GM21786 (cell line): ENCODE measurements around the gene UNC79.
A peak's percentile ranks its signal among the peaks of the same experiment; 100 is the strongest.
"Not testable (repeated sequence)": the region's sequence is repeated elsewhere in the genome, so short reads cannot be mapped to it uniquely, and the experiment has no call there.

Source experiments
- ATAC-seq: cut with Tn5 transposase; IDR thresholded peaks from one replicate; pipeline ENCODE4 v1.9.1; 2021; ENCODE audit not compliant: unreplicated experiment

Gene UNC79

DNA sequence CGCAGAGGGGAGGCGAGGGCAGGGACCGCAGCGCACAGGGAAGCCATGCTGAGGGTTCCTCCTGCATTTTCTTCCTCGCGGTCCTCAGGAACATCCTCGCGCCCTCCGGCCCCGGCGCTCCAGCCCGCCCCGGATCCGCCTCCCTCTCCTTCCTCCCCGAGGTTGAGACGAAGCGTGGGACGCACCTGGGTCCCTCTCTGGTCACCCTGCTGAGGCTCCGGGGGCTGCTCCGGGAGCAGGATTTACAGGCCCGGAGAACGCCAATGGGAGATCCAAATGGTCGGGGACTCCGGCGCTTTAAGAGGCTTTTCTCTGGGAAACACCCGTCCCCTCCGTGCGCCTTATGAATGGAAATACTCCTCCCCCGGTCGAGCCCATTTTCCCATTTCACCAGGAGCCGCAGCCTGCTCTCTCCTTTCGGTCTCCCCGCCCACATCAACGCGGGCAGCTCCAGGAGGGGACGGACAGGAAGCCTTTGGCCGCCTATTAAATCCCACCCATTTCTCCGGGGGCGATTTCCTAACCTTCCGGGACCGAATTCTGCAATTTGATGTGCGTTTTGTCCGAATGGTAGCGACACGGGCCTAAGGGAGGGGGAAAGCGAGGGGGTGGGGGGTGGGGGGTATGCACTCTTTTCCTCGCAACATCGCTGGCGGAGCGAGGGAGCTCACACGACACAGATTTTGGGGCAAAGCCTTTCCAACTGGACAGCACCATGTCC is at the start of gene UNC79:
Gene UNC79, plus strand, starts transcription at position 625 of the 721 bp plus-strand sequence. Its CDS starts 91 bp downstream, at position 716.
- no peak for ATAC-seq

DNA sequence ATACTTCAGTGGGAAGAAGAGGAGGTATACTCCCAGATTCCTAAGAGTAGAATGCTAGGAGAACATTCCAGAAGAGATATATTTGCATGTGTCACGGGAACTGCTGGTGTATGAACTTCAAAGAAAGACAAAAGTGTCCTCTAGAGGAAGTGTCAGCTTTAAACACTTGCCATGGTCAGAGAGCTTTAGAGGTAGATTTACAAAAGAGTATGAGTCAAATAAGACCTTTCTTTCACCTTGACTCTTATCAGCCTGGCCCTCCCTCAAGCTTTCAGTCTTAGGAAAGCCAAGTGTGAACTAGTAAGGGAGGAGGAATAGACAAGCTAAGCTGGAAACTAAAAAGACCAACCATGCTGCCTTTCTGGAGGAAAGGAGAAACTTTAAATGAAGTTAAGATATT is 49.1 kb upstream of the UNC79 start:
- ATAC-seq, result peak; percentile 80

DNA sequence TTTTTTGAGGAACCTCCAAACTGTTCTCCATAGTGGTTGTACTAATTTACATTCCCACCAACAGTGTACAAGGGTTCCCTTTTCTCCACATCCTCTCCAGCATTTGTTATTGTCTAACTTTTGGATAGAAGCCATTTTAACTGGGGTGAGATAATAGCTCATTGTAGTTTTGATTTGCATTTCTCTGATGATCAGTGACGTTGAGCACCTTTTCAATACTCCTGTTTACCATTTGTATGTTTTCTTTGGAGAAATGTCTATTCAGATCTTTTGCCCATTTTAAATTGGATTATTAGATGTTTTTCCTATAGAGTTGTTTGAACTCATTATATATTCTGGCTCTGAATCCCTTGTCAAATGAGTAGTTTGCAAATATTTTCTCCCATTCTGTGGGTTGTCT is 46.5 kb upstream of the UNC79 start:
- ATAC-seq, result not testable (repeated sequence)

DNA sequence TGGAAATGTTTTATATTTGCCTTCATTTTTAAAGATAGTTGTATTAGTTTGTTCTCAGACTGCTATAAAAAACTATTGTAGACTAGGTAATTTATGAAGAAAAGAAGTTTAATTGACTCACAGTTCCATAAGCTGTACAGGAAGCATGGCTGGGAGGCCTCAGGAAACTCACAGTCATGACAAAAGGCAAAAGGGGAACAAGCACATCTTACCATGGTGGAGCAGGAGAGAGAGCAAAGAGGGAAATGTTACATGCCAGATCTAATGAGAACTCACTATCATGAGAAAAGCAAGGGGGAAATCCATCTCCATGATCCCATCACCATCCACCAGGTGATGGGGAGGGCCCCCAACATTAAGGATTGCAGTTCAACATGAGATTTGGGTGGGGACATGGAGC is 35.5 kb upstream of the UNC79 start:
- ATAC-seq, result no peak

DNA sequence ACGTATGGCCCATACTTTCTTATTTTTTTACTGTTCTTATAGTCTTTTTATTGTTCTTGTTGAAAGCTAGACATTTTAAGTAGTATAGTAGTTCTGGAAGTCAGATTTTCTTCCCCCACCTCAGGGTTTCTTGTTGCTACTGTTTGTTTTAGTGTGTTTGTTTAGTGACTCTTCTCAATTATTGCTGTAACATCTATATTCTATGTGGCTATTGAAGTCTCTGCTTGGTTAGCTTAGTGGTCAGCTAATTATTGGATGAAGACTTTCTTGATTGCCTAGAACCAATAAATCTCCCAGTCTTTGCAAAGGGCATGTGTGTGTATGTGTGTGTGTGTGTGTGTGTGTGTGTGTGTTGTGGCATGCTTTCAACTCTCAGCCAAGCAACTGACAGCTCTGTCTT is 34.3 kb upstream of the UNC79 start:
- ATAC-seq, result no peak

DNA sequence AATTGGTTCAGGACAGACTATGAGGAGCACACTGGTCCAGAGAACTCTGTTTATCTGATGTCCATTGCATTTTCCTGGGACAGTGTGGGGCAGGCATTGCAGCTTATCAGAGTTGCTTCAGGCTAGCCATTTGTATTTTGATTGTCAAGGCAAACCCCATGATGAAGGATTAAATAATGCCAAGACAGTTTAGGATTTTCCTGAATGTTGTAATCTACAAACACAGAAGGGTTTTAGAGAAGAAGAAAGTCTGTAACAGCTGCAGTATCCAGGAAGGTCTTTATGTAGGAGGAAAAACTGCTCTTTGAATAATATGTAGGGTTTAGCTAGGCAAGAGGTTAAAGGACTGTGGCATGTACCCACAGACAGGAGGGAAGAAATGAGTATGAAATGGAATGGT is 32.2 kb upstream of the UNC79 start:
- no peak for ATAC-seq

DNA sequence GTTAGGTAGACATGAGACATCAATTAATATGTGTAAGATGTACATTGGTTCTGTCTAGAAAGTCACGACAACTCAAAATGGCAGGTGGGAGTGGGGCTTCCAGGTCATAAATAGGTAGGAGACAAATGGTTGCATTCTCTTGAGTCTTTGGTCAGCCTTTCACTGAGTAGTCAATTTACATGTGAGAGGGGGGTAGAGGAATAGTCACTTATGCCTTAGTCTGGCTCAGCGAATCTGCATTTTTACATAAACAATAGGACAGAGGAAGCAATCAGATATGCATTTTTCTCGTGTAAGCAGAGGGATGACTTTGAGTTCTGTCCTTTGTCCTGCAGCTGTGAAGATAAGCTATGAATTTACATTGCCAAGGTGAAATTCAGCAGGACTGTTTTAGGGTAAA is 27.8 kb upstream of the UNC79 start:
- no peak for ATAC-seq

DNA sequence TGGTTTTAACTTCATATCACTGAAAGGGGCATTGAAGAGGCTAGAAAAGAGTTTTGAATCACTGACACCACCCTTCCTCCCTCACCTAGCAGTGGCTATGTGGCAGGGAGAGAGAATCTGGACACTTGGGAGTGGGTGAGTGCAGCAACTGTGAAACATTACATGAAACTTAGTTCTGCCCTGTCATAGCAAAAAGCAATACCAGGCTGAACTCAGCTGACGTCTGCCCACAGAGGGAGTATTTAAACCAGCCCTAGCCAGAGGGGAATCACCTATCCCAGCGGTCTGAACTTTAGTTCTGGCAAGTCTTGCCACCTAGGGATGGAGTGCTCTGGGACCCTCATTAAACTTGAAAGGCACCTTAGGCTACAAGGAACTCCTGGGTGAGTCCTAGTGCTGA is 20.7 kb upstream of the UNC79 start:
- ATAC-seq, result peak; percentile 56

DNA sequence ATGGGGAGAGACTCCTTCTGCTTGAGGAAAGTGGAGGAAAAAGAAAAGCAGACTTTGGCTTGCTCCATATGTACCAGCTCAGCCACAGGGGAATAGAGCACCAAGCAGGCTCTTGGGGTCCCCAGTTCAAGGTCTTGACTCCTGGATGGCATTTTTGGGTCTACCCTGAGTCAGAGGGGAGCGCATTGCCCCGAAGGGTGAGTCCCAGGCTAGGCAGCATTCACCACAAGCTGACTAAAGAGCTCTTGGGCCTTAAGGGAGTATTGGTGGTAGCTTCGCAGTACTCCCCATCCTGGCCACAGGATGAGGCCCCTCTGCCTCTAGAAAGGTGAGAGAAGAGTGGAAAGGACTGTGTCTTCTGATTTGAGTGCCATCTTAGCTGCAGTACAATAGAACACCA is 19.8 kb upstream of the UNC79 start:
- no peak for ATAC-seq

DNA sequence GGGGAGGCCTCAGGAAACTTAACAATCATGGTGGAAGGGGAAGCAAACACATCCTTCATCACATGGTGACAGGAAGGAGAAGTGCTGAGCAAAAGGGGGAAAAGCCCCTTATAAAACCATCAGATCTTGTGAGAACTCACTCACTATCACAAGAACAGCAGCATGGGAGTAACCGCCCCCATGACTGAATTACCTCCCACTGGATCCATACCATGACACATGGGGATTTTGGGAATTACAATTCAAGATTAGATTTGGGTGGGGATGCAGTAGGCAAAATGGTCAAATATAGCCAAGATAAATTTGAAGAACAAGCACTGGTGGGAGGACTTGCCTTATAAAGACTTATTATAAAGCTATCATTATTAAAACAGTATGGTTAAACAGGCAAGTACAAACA is 5.6 kb upstream of the UNC79 start:
- ATAC-seq, result not testable (repeated sequence)

DNA sequence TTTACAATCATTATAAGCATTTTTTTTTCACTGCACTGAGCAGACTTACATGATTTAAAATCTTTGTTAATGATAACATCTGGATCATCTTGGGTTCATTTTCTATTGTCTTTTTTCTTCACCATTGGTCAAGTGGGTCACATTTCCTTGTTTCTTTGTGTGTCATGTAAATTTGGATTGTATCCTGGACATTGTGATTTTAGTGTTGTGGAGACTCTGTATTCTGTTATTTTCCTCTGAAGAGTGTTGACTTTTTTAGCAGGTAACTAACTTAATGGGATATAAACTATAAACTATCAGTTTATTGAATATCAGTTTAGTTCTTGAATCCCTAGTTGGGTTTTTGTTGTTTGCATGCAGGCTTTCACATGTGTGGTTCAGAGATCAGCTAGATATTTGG is 4.0 kb upstream of the UNC79 start:
- no peak for ATAC-seq

DNA sequence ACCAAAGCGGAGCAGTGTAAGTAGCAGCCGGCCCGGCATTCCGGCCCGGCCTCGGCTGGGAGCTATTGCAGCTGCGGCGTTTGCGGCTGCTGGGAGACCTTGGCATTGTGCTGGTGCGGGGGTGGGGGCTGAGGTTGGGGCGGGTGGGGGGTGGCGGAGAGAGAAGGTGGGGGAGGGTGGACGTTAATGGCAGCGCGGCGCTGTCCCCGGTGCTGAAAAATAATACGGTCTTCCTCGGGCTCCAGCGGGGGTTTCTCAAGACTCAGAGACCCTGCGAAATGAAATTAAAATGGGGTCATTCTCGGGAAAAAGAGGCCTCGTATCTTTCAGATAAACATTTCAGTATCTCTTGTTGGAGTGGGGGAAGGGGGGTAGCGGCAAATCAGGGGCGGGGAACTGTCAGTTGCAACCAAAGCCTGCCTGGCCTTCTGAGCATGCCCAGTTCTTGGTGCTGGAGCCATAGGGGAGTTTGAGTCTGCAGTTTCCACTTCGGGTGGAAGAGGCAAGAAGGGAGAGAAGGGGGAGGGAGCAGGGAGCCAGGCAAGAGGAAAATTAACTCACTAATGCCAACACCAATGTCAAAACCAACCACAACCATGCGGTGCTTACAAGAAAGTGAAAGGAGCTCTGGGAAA is 414 bp downstream of the UNC79 start:
- no peak for ATAC-seq

DNA sequence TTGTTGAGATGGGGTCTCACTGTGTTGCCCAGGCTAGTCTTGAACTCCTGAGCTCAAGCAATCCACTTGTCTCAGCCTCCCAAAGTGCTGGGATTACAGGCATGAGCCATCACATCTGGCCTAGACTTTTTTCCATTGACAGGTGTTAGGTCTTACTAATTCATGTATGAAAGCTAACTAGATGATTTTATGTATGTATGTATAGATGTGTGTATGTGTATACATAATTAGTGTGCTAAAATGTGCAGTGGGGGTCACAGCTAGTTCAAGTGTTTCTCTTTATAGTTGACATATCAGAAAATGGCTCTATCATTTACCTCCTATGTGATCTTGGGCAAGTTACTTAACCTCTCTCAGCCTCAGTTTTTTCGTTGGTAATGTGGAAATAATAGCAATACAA is 23.5 kb downstream of the UNC79 start:
- ATAC-seq, result no peak

DNA sequence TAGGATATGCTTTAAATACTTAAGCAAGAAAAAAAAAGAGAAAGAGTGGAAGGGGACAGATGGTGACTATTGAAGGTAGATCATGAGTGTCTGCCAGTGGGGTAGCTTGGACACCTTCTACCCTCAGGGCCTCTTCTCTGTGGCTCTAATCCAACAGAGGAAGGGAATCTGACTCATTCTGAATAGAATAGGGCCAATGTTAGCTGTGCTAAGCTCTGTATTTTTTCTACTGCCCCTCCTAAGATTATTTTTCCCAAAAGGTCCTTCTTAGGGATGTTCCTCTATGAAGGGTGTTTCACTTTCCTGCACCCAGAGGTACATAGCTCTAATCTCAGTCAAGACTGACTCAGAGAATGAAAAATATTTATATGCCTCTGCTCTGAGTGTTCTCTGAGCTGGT is 25.6 kb downstream of the UNC79 start:
- no peak for ATAC-seq

DNA sequence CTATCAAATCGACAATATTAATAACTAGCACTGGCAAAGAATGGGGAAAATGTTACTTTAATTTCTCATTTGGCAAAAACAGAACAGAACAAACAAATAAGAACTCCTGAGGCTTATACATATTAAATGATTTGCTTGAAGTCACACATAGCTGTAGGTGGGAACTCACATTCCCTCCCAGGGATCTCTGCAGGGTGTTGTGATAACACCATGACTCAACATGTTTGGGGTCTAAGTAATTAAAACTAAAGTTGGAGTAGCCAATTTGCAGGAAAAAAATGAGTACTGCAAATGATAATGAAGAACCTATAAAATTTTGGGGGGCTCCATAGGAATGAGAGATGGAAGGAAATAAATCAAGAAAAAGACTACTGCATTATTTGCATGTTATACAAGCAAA is 27.5 kb downstream of the UNC79 start:
- ATAC-seq, result no peak

DNA sequence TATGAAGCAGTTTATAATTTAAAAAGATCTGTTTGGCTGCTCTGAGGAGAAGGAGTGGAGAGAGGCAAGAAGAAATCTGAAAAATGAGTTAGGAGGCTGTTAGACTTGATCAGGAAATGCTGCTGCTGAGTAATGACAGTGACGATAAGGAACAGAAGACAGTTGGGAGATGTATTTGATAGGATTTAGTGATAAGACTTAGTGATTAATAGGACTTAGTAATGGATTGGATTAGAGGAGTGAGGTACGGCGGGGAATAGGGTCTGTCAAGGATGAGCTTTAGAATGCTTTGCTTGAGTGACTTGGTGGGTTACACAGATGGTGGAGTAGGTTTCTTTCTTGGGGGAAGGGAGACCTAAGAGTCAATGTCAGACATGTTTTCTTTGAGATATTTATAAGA is 31.7 kb downstream of the UNC79 start:
- no peak for ATAC-seq

DNA sequence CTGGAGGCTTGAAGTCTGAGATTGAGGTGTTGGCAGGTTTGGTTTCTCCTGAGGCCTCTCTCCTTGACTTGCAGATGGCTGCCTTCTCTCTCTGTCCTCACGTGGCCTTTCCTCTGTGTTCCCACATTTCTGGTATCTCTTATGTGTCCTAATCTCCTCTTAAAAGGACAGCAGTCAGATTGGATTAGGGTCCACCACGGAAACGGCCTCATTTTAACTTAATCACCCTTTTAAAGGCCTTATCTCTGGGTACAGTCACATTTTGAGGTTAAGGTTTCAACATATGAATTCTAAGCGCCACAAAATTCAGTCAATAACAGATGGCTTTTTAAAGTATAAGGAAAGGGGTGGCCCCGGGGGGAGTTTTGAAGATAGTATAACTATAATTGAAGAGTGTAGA is 33.5 kb downstream of the UNC79 start:
- ATAC-seq, result no peak

DNA sequence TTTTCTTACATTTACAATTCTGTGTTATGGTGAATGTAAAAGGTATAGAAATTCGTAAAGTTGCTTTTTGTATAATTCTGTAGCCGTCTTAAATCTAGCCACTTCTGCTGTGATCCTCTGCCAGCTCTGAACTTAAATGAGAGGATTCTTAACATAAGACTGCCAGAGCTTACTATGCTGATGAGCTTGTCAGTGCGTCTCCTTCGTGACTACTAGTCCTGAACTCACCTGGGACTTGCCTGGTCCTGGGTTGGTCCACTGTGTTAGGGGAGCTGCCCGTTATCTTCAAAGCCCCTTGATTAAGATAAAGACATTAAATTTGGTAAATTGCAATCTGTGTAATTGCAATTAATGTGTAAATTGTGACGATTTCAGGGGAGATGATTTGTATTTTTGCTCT is 44.7 kb downstream of the UNC79 start:
- no peak for ATAC-seq

DNA sequence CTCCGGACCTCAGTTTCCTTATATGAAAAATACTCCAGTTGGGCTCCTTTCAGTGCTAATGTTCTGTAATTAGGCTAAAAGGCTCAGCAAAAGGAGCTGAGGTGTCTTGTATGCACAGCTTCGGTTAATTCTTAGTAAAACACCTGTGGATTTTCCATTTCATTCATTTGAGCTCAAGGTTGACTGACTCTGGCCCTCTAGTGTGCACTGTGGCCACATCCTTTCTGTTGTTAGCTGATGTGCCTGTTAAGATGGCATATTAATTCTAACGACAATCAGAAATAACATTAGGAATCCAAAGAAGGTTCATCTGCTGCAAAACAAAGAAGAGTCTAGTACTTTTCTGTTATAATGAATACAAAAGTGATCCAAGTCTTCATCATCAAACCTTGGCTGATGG is 45.6 kb downstream of the UNC79 start:
- ATAC-seq, result no peak

DNA sequence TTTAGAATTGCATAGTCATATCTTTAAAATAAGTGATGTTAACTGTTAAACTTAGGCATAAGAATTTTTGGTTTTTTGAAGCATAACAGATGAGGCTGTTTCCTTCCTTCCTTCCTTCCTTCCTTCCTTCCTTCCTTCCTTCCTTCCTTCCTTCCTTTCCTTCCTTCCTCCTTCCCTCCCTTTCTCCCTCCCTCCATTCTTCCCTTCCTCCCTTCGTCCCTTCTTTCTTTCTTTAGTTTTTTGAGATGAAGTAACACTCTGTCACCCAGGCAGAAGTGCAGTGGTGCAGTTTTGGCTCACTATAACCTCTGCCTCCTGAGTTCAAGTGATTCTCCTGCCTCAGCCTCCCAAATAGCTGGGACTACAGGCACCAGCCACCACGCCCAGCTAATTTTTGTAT is 48.3 kb downstream of the UNC79 start:
- not testable (repeated sequence) for ATAC-seq

DNA sequence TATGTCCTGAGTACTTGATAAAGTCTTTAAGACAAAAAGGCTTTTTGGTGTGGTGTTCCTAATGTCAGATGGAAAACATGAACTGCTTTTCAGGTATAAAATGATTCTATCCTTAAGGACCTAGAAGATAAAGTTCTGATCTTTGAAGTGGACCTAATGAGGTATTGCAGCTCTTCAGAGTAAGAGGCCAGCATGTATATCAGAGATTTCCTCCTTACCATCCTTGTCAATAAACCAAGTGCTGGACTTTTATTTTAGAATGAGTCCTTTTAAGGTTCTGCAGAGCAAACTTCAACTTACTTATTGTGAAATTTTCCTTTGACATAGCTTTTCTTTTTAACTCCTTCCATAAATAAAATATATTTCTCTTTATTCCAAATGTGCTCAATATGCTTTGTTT is 50.1 kb downstream of the UNC79 start:
- ATAC-seq, result no peak

DNA sequence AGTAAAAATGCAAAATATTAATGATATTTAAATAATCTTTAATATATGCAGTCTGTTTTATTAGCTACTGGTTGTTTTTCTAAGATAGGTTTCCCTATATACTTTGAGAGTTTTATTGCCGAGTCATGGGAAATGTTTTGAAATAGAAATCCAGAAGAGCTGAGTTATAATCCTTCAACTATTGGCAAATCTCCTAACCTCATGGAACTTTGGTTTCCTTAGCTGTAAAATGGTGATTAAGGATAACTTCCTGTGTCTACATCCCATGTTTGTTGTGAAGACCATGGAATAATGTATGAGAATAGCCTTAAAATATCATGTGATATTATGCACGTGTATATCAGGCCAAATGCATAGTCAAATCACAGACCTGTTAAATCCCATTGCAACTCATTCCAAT is 51.0 kb downstream of the UNC79 start:
- no peak for ATAC-seq

DNA sequence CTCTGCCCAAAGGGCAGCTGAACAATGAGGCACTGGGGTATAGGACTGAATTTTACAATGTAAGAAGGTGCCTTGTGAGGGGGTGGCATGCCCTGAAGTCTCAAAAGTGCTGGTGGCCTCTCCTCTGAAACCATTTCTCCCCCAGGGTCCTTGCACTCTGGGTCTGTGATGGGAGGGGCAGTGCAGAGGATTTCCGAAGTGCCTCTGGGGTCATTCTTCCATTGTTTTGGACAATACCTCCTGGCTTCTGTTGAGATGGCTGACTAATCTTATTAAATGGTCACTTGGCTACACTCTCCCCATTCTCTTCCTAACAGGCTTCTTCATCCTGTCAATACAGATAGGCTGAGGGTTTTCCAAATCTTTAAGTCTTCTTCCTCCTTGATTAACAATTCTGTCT is 59.3 kb downstream of the UNC79 start:
- no peak for ATAC-seq
